ENCODE data around the gene CSRNP3. TPM values are rescaled to one million over a fixed set of nuclear protein-coding genes. Genes with fewer than 3 reads are reported as not detected.

CSRNP3 gene
- total and polyA plus RNA-seq, 4 donors: 0.20 to 5.4 (median 2.1) TPM

DNA sequence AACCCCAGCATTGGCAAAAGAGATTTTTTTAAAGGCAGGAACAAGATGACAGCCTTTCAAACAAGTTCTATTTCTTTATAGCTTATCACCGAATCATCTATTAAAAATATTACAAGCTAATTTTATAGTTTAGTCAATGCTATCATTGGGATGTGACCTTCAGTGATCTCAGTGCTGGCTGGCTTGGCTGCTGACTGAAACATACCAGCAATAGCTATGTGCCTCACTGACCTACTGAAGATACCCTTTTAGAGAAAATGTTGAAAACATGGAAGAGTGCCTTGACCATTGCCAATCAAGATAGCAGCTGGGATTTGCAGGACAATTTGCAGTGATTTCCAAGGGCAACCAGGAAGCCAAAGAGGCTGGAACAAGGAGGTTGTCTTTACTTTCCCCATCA, 44.0 kb downstream of the CSRNP3 start:
- DNase-seq: no peak
- WGBS, 2 donors: 8 to 10% methylated on average over 1 of the region's 1 CpG
- no peak for ATAC-seq (ENCODE audit: low FRiP score)
- Histone ChIP-seq H3K27ac (ENCODE audit: low read depth in 1 of 2, low read length in 2 of 2) (no peak overlapping the region), H3K4me1 (ENCODE audit: control insufficient read depth in 1 of 2, insufficient read depth in 2 of 2, low read length in 2 of 2) (no peaks in the 10 kb centered on the region), H3K27me3 (ENCODE audit: control insufficient read depth in 1 of 2, insufficient read depth in 2 of 2, low read length in 1 of 2) (no peaks in the 10 kb centered on the region), H3K9me3 (ENCODE audit: control insufficient read depth, low read length) (no peaks in the 10 kb centered on the region), H3K4me3 (ENCODE audit: low read length in 2 of 2) (no peak overlapping the region), H3K36me3 (ENCODE audit: control insufficient read depth in 1 of 2, insufficient read depth in 2 of 2, low read length in 1 of 2) (no peaks in the 10 kb centered on the region)
- intact Hi-C loops (cut with DNase I): no loop called here

DNA sequence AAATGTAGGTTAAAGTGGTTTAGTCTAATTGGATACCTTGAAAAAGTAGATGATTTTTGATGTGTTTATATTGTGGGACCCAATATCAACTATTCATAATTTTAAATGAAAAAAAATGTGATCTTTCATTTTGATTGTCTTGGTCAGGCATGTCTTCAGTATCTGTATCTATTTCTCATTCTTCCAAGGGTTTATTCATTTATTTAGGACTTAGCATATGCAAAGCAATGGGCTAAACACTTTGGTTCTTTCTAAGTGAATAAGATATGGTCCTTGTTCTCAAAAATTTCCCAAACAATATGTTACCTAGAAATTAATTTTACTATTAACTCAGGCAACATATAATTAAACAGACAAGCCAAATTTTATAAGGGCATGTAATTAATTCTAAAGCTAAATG, 49.1 kb downstream of the CSRNP3 start:
- intact Hi-C loops (cut with DNase I): no loop called here
- H3K36me3 ChIP-seq (ENCODE audit: control insufficient read depth in 1 of 2, insufficient read depth in 2 of 2, low read length in 1 of 2): no peaks in the 10 kb centered on the region
- H3K4me3 ChIP-seq (ENCODE audit: low read length in 2 of 2): no peak overlapping the region
- no peak overlapping the region for H3K27ac ChIP-seq (ENCODE audit: low read depth in 1 of 2, low read length in 2 of 2)
- DNase-seq: no peak
- H3K27me3 ChIP-seq (ENCODE audit: control insufficient read depth in 1 of 2, insufficient read depth in 2 of 2, low read length in 1 of 2): no peaks in the 10 kb centered on the region
- H3K4me1 ChIP-seq (ENCODE audit: control insufficient read depth in 1 of 2, insufficient read depth in 2 of 2, low read length in 2 of 2): no peaks in the 10 kb centered on the region
- H3K9me3 ChIP-seq (ENCODE audit: control insufficient read depth, low read length): no peaks in the 10 kb centered on the region
- no peak for ATAC-seq (ENCODE audit: low FRiP score)

DNA sequence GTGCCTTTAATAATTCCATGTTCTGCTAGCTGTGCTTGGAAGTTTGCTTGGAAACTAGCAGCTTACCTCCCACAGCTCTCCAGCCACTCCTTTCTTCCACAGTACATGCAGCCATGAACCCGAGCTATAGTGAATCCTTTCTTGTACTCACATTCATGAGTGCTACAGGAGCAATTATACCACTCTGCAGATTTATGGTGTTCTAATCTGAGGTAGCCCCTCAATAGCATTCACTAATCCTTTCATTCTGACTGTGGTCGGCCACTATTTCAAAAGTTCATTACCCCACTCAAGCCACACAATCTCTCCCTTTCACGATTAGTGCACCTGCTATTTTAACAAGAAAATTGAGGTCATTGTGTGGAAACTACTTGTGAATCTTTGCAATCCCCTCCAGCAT, 53.2 kb downstream of the CSRNP3 start:
- intact Hi-C loops (cut with DNase I): no loop called here
- ATAC-seq (ENCODE audit: low FRiP score) (no peak), DNase-seq (no peak)
- no peak overlapping the region for H3K4me3 ChIP-seq (ENCODE audit: low read length in 2 of 2)
- H3K27ac ChIP-seq (ENCODE audit: low read depth in 1 of 2, low read length in 2 of 2): no peak overlapping the region
- no peaks in the 10 kb centered on the region for H3K4me1 ChIP-seq (ENCODE audit: control insufficient read depth in 1 of 2, insufficient read depth in 2 of 2, low read length in 2 of 2)
- H3K9me3 ChIP-seq (ENCODE audit: control insufficient read depth, low read length): no peaks in the 10 kb centered on the region
- WGBS, 2 donors: 84 to 90% methylated on average over 3 of the region's 3 CpGs
- no peaks in the 10 kb centered on the region for H3K36me3 ChIP-seq (ENCODE audit: control insufficient read depth in 1 of 2, insufficient read depth in 2 of 2, low read length in 1 of 2)
- H3K27me3 ChIP-seq (ENCODE audit: control insufficient read depth in 1 of 2, insufficient read depth in 2 of 2, low read length in 1 of 2): no peaks in the 10 kb centered on the region

DNA sequence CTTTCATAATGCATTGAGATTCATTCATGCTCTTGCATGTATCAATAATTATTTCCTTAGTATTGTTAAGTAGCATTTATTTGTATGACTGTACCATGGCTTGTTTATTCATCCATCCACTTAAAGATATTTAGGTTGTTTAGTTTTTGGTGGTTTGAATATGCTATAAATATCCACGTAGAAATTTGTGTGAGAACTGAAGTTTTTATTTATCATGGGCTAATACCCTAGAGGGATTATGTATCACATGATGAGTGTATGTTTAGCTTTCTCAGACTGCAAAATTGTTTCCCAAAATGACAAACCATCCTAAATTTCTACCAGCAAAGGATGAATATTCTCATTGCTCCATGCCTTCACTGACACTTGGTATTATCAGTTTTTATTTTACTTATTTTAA, 55.2 kb downstream of the CSRNP3 start:
- Histone ChIP-seq H3K9me3 (ENCODE audit: control insufficient read depth, low read length) (no peaks in the 10 kb centered on the region), H3K4me1 (ENCODE audit: control insufficient read depth in 1 of 2, insufficient read depth in 2 of 2, low read length in 2 of 2) (no peaks in the 10 kb centered on the region), H3K4me3 (ENCODE audit: low read length in 2 of 2) (no peak overlapping the region), H3K27me3 (ENCODE audit: control insufficient read depth in 1 of 2, insufficient read depth in 2 of 2, low read length in 1 of 2) (no peaks in the 10 kb centered on the region), H3K27ac (ENCODE audit: low read depth in 1 of 2, low read length in 2 of 2) (no peak overlapping the region), H3K36me3 (ENCODE audit: control insufficient read depth in 1 of 2, insufficient read depth in 2 of 2, low read length in 1 of 2) (no peaks in the 10 kb centered on the region)
- no peak for ATAC-seq (ENCODE audit: low FRiP score)
- intact Hi-C loops (cut with DNase I): no loop called here
- DNase-seq: no peak
- WGBS, 2 donors: 51 to 59% methylated on average over 1 of the region's 1 CpG

DNA sequence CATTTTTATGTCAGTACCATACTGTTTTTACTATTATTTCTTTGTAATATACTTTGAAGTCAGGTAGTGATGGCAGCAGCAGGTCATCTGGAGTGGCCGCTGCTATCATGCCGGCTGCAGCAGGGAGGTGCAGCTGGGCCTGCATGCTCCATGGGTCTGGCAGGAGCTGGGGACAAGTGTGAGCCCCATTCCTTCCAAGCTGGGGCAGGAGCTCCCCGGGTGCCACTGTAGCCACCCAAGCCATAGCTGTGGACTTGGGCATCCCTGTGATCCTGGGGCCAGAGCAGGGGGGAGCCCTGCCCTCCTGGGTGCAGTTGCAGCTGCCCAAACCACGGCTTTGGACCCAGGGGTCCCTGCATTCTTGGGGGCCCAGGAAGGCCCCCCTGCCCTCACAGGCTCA, 59.2 kb downstream of the CSRNP3 start:
- Histone ChIP-seq H3K27ac (ENCODE audit: low read depth in 1 of 2, low read length in 2 of 2) (no peak overlapping the region), H3K36me3 (ENCODE audit: control insufficient read depth in 1 of 2, insufficient read depth in 2 of 2, low read length in 1 of 2) (no peaks in the 10 kb centered on the region), H3K4me3 (ENCODE audit: low read length in 2 of 2) (no peak overlapping the region), H3K27me3 (ENCODE audit: control insufficient read depth in 1 of 2, insufficient read depth in 2 of 2, low read length in 1 of 2) (no peaks in the 10 kb centered on the region), H3K9me3 (ENCODE audit: control insufficient read depth, low read length) (no peaks in the 10 kb centered on the region), H3K4me1 (ENCODE audit: control insufficient read depth in 1 of 2, insufficient read depth in 2 of 2, low read length in 2 of 2) (no peaks in the 10 kb centered on the region)
- intact Hi-C loops (cut with DNase I): no loop called here
- 95 to 98% methylated on average over 4 of the region's 4 CpGs for WGBS, 2 donors
- ATAC-seq (ENCODE audit: low FRiP score): no peak
- peak in 1 of 2 donors; percentile 34 for DNase-seq

DNA sequence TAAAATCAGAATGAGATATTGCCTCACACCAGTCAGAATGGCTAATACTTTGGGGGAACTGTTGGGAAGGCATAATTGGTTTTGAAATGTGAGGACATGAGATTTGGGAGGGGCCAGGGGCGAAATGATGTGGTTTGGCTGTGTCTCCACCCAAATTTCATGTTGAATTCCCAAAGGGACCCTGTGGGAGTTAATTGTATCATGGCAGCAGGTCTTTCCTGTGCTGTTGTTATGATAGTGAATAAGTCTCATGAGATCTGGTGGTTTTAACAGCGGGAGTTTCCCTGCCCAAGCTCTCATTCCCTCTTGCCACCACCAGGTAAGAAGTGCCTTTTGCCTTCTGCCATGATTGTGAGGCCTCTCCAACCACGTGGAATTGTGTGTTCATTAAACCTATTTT, 59.6 kb downstream of the CSRNP3 start:
- DNase-seq (no peak), ATAC-seq (ENCODE audit: low FRiP score) (no peak)
- no peaks in the 10 kb centered on the region for H3K4me1 ChIP-seq (ENCODE audit: control insufficient read depth in 1 of 2, insufficient read depth in 2 of 2, low read length in 2 of 2)
- 82 to 88% methylated on average over 3 of the region's 3 CpGs for WGBS, 2 donors
- intact Hi-C loops (cut with DNase I): no loop called here
- no peaks in the 10 kb centered on the region for H3K27me3 ChIP-seq (ENCODE audit: control insufficient read depth in 1 of 2, insufficient read depth in 2 of 2, low read length in 1 of 2)
- H3K4me3 ChIP-seq (ENCODE audit: low read length in 2 of 2): no peak overlapping the region
- H3K27ac ChIP-seq (ENCODE audit: low read depth in 1 of 2, low read length in 2 of 2): no peak overlapping the region
- no peaks in the 10 kb centered on the region for H3K36me3 ChIP-seq (ENCODE audit: control insufficient read depth in 1 of 2, insufficient read depth in 2 of 2, low read length in 1 of 2)
- H3K9me3 ChIP-seq (ENCODE audit: control insufficient read depth, low read length): no peaks in the 10 kb centered on the region

DNA sequence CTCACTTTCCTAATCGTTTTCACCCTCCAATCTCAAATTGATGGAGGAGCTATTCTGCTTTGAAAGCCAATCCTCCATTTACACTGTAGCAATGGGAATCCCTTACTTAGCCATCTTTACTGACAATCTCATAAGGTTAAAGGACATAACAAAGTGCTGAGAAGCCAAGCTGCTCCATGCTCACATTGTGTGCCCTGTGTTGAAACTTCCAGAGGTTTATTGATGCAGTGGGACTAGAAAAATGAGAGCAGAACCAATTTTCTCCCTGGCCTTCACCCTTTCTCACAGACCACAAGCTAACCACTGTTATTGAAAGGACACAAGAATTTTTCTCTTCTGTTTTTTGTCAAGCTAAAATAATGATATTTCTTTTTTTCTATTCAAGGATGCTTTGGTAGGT, 63.8 kb downstream of the CSRNP3 start:
- Histone ChIP-seq H3K27ac (ENCODE audit: low read depth in 1 of 2, low read length in 2 of 2) (no peak overlapping the region), H3K9me3 (ENCODE audit: control insufficient read depth, low read length) (no peaks in the 10 kb centered on the region), H3K4me3 (ENCODE audit: low read length in 2 of 2) (no peak overlapping the region), H3K27me3 (ENCODE audit: control insufficient read depth in 1 of 2, insufficient read depth in 2 of 2, low read length in 1 of 2) (no peaks in the 10 kb centered on the region), H3K4me1 (ENCODE audit: control insufficient read depth in 1 of 2, insufficient read depth in 2 of 2, low read length in 2 of 2) (no peaks in the 10 kb centered on the region), H3K36me3 (ENCODE audit: control insufficient read depth in 1 of 2, insufficient read depth in 2 of 2, low read length in 1 of 2) (no peaks in the 10 kb centered on the region)
- ATAC-seq (ENCODE audit: low FRiP score) (no peak), DNase-seq (no peak)
- WGBS, 2 donors: 79 to 85% methylated on average over 1 of the region's 1 CpG
- intact Hi-C loops (cut with DNase I): no loop called here

DNA sequence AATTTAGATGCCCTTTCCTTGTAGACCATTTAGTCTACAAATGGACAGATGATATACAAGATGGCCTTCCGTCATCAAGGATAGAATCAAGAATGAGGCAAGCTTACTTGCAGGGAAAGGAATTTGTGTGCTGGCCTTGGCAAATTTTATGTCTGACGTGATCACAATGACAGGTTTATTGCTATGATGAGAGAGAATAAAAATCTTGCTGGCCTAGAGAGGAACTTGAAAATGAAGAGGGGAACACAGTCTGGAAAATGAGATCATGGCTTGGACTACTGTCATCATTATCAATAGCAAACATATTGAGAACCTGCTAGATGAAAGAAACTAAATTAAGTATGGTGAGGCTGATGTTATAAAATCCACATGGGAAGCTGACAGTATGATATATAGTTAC, 66.0 kb downstream of the CSRNP3 start:
- Histone ChIP-seq H3K36me3 (ENCODE audit: control insufficient read depth in 1 of 2, insufficient read depth in 2 of 2, low read length in 1 of 2) (no peaks in the 10 kb centered on the region), H3K9me3 (ENCODE audit: control insufficient read depth, low read length) (no peaks in the 10 kb centered on the region), H3K4me3 (ENCODE audit: low read length in 2 of 2) (no peak overlapping the region), H3K27me3 (ENCODE audit: control insufficient read depth in 1 of 2, insufficient read depth in 2 of 2, low read length in 1 of 2) (no peaks in the 10 kb centered on the region), H3K27ac (ENCODE audit: low read depth in 1 of 2, low read length in 2 of 2) (no peak overlapping the region), H3K4me1 (ENCODE audit: control insufficient read depth in 1 of 2, insufficient read depth in 2 of 2, low read length in 2 of 2) (no peaks in the 10 kb centered on the region)
- DNase-seq: no peak
- intact Hi-C loops (cut with DNase I): no loop called here
- WGBS, 2 donors: 55 to 67% methylated on average over 2 of the region's 2 CpGs
- no peak for ATAC-seq (ENCODE audit: low FRiP score)

DNA sequence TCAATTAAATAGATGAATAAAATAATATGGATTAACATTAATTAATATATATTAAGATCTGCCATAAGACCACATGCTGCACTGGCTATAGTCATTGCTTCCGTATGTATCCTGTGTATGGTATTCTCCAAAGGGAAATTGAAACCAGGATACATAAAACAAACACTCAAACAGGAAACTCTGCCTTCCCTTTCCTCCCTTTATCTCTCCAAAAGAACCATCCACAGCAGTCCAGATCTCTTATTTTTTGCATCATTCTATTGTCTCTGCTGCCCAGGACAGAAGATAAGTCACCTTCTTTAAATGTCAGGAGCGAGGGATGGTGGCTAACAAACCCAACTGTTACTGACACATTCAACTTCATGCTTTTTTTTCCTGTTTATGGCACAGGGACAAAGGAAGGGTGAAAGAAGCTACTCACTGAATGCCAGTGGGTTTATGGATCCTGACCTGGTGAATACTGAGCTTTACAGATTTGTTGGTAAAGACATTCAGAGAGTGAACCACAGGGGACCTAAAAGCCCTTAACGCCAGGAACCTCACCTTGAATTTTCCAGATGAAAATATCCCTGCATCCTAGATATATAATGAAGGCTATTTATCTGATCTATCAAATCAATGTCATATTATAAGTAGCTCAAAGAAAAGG, 67.5 kb downstream of the CSRNP3 start:
- no peak for ATAC-seq (ENCODE audit: low FRiP score)
- whole genome bisulfite sequencing, 2 donors: 64 to 65% methylated on average over 3 of the region's 3 CpGs

More for the DNA sequence above, 67.5 kb downstream of the CSRNP3 start:
- H3K9me3 ChIP-seq (ENCODE audit: control insufficient read depth, low read length): no peaks in the 10 kb centered on the region
- DNase-seq: no peak
- H3K4me3 ChIP-seq (ENCODE audit: low read length in 2 of 2): no peak overlapping the region
- no peaks in the 10 kb centered on the region for H3K4me1 ChIP-seq (ENCODE audit: control insufficient read depth in 1 of 2, insufficient read depth in 2 of 2, low read length in 2 of 2)
- no peak overlapping the region for H3K27ac ChIP-seq (ENCODE audit: low read depth in 1 of 2, low read length in 2 of 2)
- no peaks in the 10 kb centered on the region for H3K27me3 ChIP-seq (ENCODE audit: control insufficient read depth in 1 of 2, insufficient read depth in 2 of 2, low read length in 1 of 2)
- no peaks in the 10 kb centered on the region for H3K36me3 ChIP-seq (ENCODE audit: control insufficient read depth in 1 of 2, insufficient read depth in 2 of 2, low read length in 1 of 2)
- intact Hi-C loops (cut with DNase I): no loop called here
